ENCODE data around the gene TMTC4. TPM values are rescaled to one million over a fixed set of nuclear protein-coding genes. Genes with fewer than 3 reads are reported as not detected.

Gene TMTC4, protein sequence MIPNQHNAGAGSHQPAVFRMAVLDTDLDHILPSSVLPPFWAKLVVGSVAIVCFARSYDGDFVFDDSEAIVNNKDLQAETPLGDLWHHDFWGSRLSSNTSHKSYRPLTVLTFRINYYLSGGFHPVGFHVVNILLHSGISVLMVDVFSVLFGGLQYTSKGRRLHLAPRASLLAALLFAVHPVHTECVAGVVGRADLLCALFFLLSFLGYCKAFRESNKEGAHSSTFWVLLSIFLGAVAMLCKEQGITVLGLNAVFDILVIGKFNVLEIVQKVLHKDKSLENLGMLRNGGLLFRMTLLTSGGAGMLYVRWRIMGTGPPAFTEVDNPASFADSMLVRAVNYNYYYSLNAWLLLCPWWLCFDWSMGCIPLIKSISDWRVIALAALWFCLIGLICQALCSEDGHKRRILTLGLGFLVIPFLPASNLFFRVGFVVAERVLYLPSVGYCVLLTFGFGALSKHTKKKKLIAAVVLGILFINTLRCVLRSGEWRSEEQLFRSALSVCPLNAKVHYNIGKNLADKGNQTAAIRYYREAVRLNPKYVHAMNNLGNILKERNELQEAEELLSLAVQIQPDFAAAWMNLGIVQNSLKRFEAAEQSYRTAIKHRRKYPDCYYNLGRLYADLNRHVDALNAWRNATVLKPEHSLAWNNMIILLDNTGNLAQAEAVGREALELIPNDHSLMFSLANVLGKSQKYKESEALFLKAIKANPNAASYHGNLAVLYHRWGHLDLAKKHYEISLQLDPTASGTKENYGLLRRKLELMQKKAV
- total RNA-seq (10 to 100 TPM in 4 of 5 donors, 1 to 10 TPM in 1; 7.0 to 52.2 (median 27.7) TPM), total RNA-seq (5.7 to 76.5 (median 15.3) reads per million in 29 experiments)
- total RNA-seq (2013): 10.6 TPM

- Histone ChIP-seq H3K27me3 (replicated peaks in 1 of 2; ENCODE audit: control insufficient read depth in 2 of 2, extremely low read depth in 1 of 2, insufficient read depth in 2 of 2, low read length in 1 of 2) (peaks cover 0 to 5% of the 10 kb centered on the region in 2 experiments), H3K9me3 (no peaks in the 10 kb centered on the region), H3K4me1 (ENCODE audit: control insufficient read depth in 1 of 2, extremely low read depth in 1 of 2, insufficient read depth in 2 of 2, low read length in 2 of 2) (peaks cover 3 to 24% of the 10 kb centered on the region in 2 experiments), H3K36me3 (ENCODE audit: control insufficient read depth in 2 of 2, extremely low read depth in 1 of 2, insufficient read depth in 1 of 2, low read length in 1 of 2) (peaks cover 0 to 5% of the 10 kb centered on the region in 2 donors), H3K27ac (ENCODE audit: low read length) (peak within 1 kb of the TSS; percentile 47), H3K4me3 (ENCODE audit: control insufficient read depth in 1 of 2, extremely low read depth in 1 of 2, low read length in 1 of 2) (peak within 1 kb of the TSS; percentile 82 to 88)
- peaks cover 2% of the 10 kb centered on the region for H3K36me3 Mint-ChIP-seq
- peak within 1 kb of the TSS; percentile 91 to 95 (median 94) for H3K4me3 Mint-ChIP-seq
- DNase-seq (no peak), ATAC-seq (replicated peaks in 1 of 4) (peak in 1 of 4 experiments; percentile 49)
- CTCF ChIA-PET: interaction anchor here (0.7 to 1.5 kb wide), 5 partner anchors 11 to 1068 kb away, joined by 3 to 8 read pairs (median 4); partner anchors contain the start of gene CLYBL (in 1 of the 2)
- POLR2A ChIA-PET: interaction anchor here (0.6 to 1.0 kb wide), 5 partner anchors 87 to 1986 kb away, joined by 3 to 5 read pairs (median 4); no protein-coding TSS in a partner anchor
- peak within 1 kb of the TSS; percentile 85 to 90 for H3K27ac Mint-ChIP-seq
- H3K27me3 Mint-ChIP-seq: no peaks in the 10 kb centered on the region
- WGBS (ENCODE audit: insufficient coverage): under 1% methylated on average over 45 of the region's 45 CpGs
- H3K9me3 Mint-ChIP-seq: no peaks in the 10 kb centered on the region
- peaks cover 22 to 28% (median 27%) of the 10 kb centered on the region in 3 donors for H3K4me1 Mint-ChIP-seq
Measured at GRCh38 chr13:100674572-100674871, at the start of gene TMTC4. Gene TMTC4, minus strand, starts transcription at chr13:100674795. Its CDS starts 4,433 bp downstream, at chr13:100670362.

DNA sequence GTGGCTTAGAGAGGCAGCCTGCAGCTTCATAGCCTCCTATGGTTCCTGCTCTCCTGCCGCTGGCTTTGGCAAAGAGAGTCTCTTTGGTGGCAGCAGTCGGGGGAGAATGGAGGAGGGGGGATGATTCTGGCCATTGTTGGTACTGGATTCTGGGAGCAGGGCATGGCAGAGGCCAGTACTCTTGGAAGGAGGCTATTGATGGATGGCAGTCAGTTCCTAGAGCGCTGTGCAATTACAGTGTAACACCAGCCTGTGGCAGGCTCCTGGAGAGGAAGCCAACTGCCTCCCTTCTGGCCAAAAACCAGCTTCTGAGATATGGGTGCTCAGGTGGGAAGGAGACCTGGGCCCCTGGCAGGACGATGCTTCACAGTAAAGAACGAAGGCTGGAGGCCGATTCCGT, 47.9 kb upstream of the TMTC4 start:
- CTCF ChIA-PET: interaction anchor here (0.5 to 0.7 kb wide), 6 partner anchors 12 to 951 kb away, joined by 3 to 8 read pairs (median 3); no protein-coding TSS in a partner anchor
- POLR2A ChIA-PET: no interaction called here
- peaks cover 0 to 8% (median 2%) of the 10 kb centered on the region in 3 donors for H3K4me1 Mint-ChIP-seq

GRCh38 chr13:100721885-100722512, 47.4 kb upstream of the TMTC4 start:
- peak in 28 of 35 experiments; percentile 6 to 68 (median 38) for DNase-seq
- no peaks in the 10 kb centered on the region for H3K9me3 ChIP-seq
- H3K27me3 Mint-ChIP-seq: peaks cover 13 to 19% of the 10 kb centered on the region in 2 donors
- peaks cover 0 to 8% (median 2%) of the 10 kb centered on the region in 3 donors for H3K4me1 Mint-ChIP-seq
- H3K36me3 ChIP-seq (ENCODE audit: control insufficient read depth in 2 of 2, extremely low read depth in 1 of 2, insufficient read depth in 1 of 2, low read length in 1 of 2): no peaks in the 10 kb centered on the region
- H3K27ac Mint-ChIP-seq: no peak overlapping the region
- ATAC-seq (replicated peaks in 1 of 4): peak; percentile 38 to 66 (median 52)
- no peak overlapping the region for H3K4me3 Mint-ChIP-seq
- no peak overlapping the region for H3K4me3 ChIP-seq (ENCODE audit: control insufficient read depth in 1 of 2, extremely low read depth in 1 of 2, low read length in 1 of 2)
- H3K27me3 ChIP-seq (replicated peaks in 1 of 2; ENCODE audit: control insufficient read depth in 2 of 2, extremely low read depth in 1 of 2, insufficient read depth in 2 of 2, low read length in 1 of 2): peaks cover 0 to 16% of the 10 kb centered on the region in 2 experiments
- ChIA-PET POLR2A (no interaction called here), CTCF (interaction anchor here (0.5 to 0.7 kb wide), 6 partner anchors 11 to 951 kb away, joined by 3 to 8 read pairs (median 3); no protein-coding TSS in a partner anchor)
- peaks cover 0 to 11% (median 8%) of the 10 kb centered on the region in 3 donors for H3K9me3 Mint-ChIP-seq
- no peaks in the 10 kb centered on the region for H3K36me3 Mint-ChIP-seq
- H3K27ac ChIP-seq (ENCODE audit: low read length): no peak overlapping the region
- WGBS (ENCODE audit: insufficient coverage): no CpG with 5 or more reads among the region's 6 CpGs
- H3K4me1 ChIP-seq (ENCODE audit: control insufficient read depth in 1 of 2, extremely low read depth in 1 of 2, insufficient read depth in 2 of 2, low read length in 2 of 2): no peaks in the 10 kb centered on the region

More for the DNA sequence above, 47.9 kb upstream of the TMTC4 start:
- 92% methylated on average over 5 of the region's 7 CpGs for WGBS (ENCODE audit: insufficient coverage)
- Mint-ChIP-seq H3K4me3 (no peak overlapping the region), H3K36me3 (no peaks in the 10 kb centered on the region), H3K27me3 (peaks cover 14 to 16% of the 10 kb centered on the region in 2 donors), H3K27ac (no peak overlapping the region), H3K9me3 (peaks cover 0 to 11% (median 10%) of the 10 kb centered on the region in 3 donors)
- peaks cover 0 to 16% of the 10 kb centered on the region in 2 experiments for H3K27me3 ChIP-seq (replicated peaks in 1 of 2; ENCODE audit: control insufficient read depth in 2 of 2, extremely low read depth in 1 of 2, insufficient read depth in 2 of 2, low read length in 1 of 2)
- H3K9me3 ChIP-seq: no peaks in the 10 kb centered on the region
- no peaks in the 10 kb centered on the region for H3K4me1 ChIP-seq (ENCODE audit: control insufficient read depth in 1 of 2, extremely low read depth in 1 of 2, insufficient read depth in 2 of 2, low read length in 2 of 2)
- no peak overlapping the region for H3K27ac ChIP-seq (ENCODE audit: low read length)
- no peaks in the 10 kb centered on the region for H3K36me3 ChIP-seq (ENCODE audit: control insufficient read depth in 2 of 2, extremely low read depth in 1 of 2, insufficient read depth in 1 of 2, low read length in 1 of 2)
- DNase-seq (no peak), ATAC-seq (replicated peaks in 1 of 4) (no peak)
- H3K4me3 ChIP-seq (ENCODE audit: control insufficient read depth in 1 of 2, extremely low read depth in 1 of 2, low read length in 1 of 2): no peak overlapping the region

GRCh38 chr13:100715604-100716003, 41.0 kb upstream of the TMTC4 start:
- Mint-ChIP-seq H3K4me3 (no peak overlapping the region), H3K9me3 (peaks cover 0 to 11% (median 7%) of the 10 kb centered on the region in 3 donors), H3K4me1 (no peaks in the 10 kb centered on the region), H3K27ac (no peak overlapping the region), H3K36me3 (no peaks in the 10 kb centered on the region), H3K27me3 (peaks cover 5 to 12% of the 10 kb centered on the region in 2 donors)
- no peaks in the 10 kb centered on the region for H3K9me3 ChIP-seq
- H3K4me1 ChIP-seq (ENCODE audit: control insufficient read depth in 1 of 2, extremely low read depth in 1 of 2, insufficient read depth in 2 of 2, low read length in 2 of 2): no peaks in the 10 kb centered on the region
- H3K36me3 ChIP-seq (ENCODE audit: control insufficient read depth in 2 of 2, extremely low read depth in 1 of 2, insufficient read depth in 1 of 2, low read length in 1 of 2): no peaks in the 10 kb centered on the region
- POLR2A ChIA-PET: no interaction called here
- ATAC-seq (replicated peaks in 1 of 4) (no peak), DNase-seq (no peak)
- H3K4me3 ChIP-seq (ENCODE audit: control insufficient read depth in 1 of 2, extremely low read depth in 1 of 2, low read length in 1 of 2): no peak overlapping the region
- WGBS (ENCODE audit: insufficient coverage): 85% methylated on average over 6 of the region's 7 CpGs
- H3K27ac ChIP-seq (ENCODE audit: low read length): no peak overlapping the region
- CTCF ChIA-PET: no interaction called here
- peaks cover 0 to 7% of the 10 kb centered on the region in 2 experiments for H3K27me3 ChIP-seq (replicated peaks in 1 of 2; ENCODE audit: control insufficient read depth in 2 of 2, extremely low read depth in 1 of 2, insufficient read depth in 2 of 2, low read length in 1 of 2)

GRCh38 chr13:100714478-100714877, 39.9 kb upstream of the TMTC4 start:
- H3K9me3 Mint-ChIP-seq: no peaks in the 10 kb centered on the region
- Histone ChIP-seq H3K27me3 (replicated peaks in 1 of 2; ENCODE audit: control insufficient read depth in 2 of 2, extremely low read depth in 1 of 2, insufficient read depth in 2 of 2, low read length in 1 of 2) (peaks cover 0 to 7% of the 10 kb centered on the region in 2 experiments), H3K27ac (ENCODE audit: low read length) (no peak overlapping the region), H3K36me3 (ENCODE audit: control insufficient read depth in 2 of 2, extremely low read depth in 1 of 2, insufficient read depth in 1 of 2, low read length in 1 of 2) (no peaks in the 10 kb centered on the region), H3K4me1 (ENCODE audit: control insufficient read depth in 1 of 2, extremely low read depth in 1 of 2, insufficient read depth in 2 of 2, low read length in 2 of 2) (no peaks in the 10 kb centered on the region), H3K9me3 (no peaks in the 10 kb centered on the region), H3K4me3 (ENCODE audit: control insufficient read depth in 1 of 2, extremely low read depth in 1 of 2, low read length in 1 of 2) (no peak overlapping the region)
- peaks cover 4 to 12% of the 10 kb centered on the region in 2 donors for H3K27me3 Mint-ChIP-seq
- POLR2A ChIA-PET: no interaction called here
- H3K4me1 Mint-ChIP-seq: no peaks in the 10 kb centered on the region
- ATAC-seq (replicated peaks in 1 of 4): no peak
- DNase-seq: no peak
- WGBS (ENCODE audit: insufficient coverage): no CpG with 5 or more reads among the region's 2 CpGs
- CTCF ChIA-PET: no interaction called here
- H3K36me3 Mint-ChIP-seq: no peaks in the 10 kb centered on the region
- no peak overlapping the region for H3K4me3 Mint-ChIP-seq
- no peak overlapping the region for H3K27ac Mint-ChIP-seq

GRCh38 chr13:100710176-100710575, 35.6 kb upstream of the TMTC4 start:
- Mint-ChIP-seq H3K9me3 (no peaks in the 10 kb centered on the region), H3K27me3 (no peaks in the 10 kb centered on the region), H3K4me3 (no peak overlapping the region), H3K36me3 (no peaks in the 10 kb centered on the region), H3K27ac (no peak overlapping the region), H3K4me1 (no peaks in the 10 kb centered on the region)
- Histone ChIP-seq H3K27ac (ENCODE audit: low read length) (no peak overlapping the region), H3K4me3 (ENCODE audit: control insufficient read depth in 1 of 2, extremely low read depth in 1 of 2, low read length in 1 of 2) (no peak overlapping the region), H3K9me3 (no peaks in the 10 kb centered on the region), H3K4me1 (ENCODE audit: control insufficient read depth in 1 of 2, extremely low read depth in 1 of 2, insufficient read depth in 2 of 2, low read length in 2 of 2) (no peaks in the 10 kb centered on the region), H3K36me3 (ENCODE audit: control insufficient read depth in 2 of 2, extremely low read depth in 1 of 2, insufficient read depth in 1 of 2, low read length in 1 of 2) (no peaks in the 10 kb centered on the region), H3K27me3 (replicated peaks in 1 of 2; ENCODE audit: control insufficient read depth in 2 of 2, extremely low read depth in 1 of 2, insufficient read depth in 2 of 2, low read length in 1 of 2) (no peaks in the 10 kb centered on the region)
- ChIA-PET POLR2A (no interaction called here), CTCF (interaction anchor here in 1 of 2 donors (0.5 to 1.4 kb wide), 3 partner anchors 9 to 54 kb away, joined by 3 to 7 read pairs (median 5); no protein-coding TSS in a partner anchor)
- DNase-seq (no peak), ATAC-seq (replicated peaks in 1 of 4) (no peak)
- WGBS (ENCODE audit: insufficient coverage): no CpG with 5 or more reads among the region's 5 CpGs

Measured in T-cell (primary cell).